Fibroblast of skin of left biceps (primary cell): ENCODE measurements around the gene NCAPD2.
"Not testable (repeated sequence)": the region's sequence is repeated elsewhere in the genome, so short reads cannot be mapped to it uniquely, and the experiment has no call there.

Experiments used
- DNase-seq, 2 experiments: peaks; one replicate each; pipeline ENCODE4 v3.0.0-alpha.2; 2013; ENCODE audit warnings: low read depth in 2 of 2

The NCAPD2 gene

DNA sequence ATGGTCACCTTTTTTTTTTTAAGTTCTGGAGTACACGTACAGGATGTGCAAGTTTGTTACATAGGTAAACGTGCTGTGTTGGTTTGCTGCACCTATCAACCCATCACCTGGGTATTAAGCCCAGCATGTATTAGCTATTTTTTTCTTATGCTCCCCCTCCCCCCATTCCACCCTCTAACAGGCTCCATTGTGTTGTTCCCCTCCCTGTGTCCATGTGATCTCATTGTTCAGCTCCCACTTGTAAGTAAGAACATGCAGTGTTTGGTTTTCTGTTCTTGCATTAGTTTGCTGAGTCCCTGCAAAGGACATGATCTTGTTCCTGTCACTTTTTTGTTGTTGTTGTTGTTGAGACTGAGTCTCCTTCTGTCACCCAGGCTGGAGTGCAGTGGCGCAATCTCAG, 3.4 kb downstream of the NCAPD2 start:
- DNase-seq = not testable (repeated sequence)

GRCh38 chr12:6500466-6500865, 6.6 kb downstream of the NCAPD2 start:
- DNase-seq = no peak

GRCh38 chr12:6507102-6507998, 13.4 kb downstream of the NCAPD2 start:
- no peak for DNase-seq

- no peak for DNase-seq
Observed at GRCh38 chr12:6508087-6508486, 14.2 kb downstream of the NCAPD2 start.

DNA sequence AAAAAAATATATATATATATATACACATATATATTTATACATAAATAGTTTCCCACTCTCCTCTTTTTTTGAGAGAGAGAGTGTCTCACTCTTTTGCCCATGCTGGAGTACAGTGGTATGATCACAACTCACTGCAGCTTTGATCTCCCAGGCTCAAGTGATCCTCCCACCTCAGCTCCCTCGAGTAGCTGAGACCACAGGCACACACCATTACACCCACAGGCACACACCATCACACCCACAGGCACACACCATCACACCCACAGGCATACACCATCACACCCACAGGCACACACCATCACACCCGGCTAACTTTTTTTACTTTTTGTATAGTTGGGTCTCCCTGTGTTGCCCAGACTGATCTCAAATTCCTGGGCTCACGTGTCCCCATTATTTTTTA, 26.3 kb downstream of the NCAPD2 start:
- DNase-seq = no peak

- no peak for DNase-seq
Observed at GRCh38 chr12:6522193-6522592, 28.3 kb downstream of the NCAPD2 start.

DNA sequence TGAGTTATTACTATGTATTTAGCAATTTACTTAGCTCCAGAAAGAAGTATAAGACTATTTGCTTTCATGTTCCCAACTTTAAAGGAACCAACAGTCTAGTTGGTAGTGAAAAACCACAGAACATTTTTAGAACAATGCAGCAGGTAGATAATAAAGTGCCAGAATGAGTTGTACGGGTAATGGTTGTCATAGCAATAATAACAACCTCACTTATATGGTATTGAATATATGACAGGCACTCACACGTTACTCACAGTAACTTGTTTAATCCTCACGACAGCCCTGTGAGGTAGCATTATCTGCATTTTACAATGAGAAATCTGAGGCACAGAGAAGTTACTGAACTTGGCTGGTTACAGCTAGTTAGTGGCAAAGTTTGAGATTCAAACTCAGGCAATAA, 29.8 kb downstream of the NCAPD2 start:
- no peak for DNase-seq

- DNase-seq = no peak
Observed at GRCh38 chr12:6524648-6525047, 30.7 kb downstream of the NCAPD2 start.

GRCh38 chr12:6526201-6526600, 32.3 kb downstream of the NCAPD2 start:
- DNase-seq = no peak

- DNase-seq = no peak
Observed at GRCh38 chr12:6526766-6527525, 33.0 kb downstream of the NCAPD2 start.

DNA sequence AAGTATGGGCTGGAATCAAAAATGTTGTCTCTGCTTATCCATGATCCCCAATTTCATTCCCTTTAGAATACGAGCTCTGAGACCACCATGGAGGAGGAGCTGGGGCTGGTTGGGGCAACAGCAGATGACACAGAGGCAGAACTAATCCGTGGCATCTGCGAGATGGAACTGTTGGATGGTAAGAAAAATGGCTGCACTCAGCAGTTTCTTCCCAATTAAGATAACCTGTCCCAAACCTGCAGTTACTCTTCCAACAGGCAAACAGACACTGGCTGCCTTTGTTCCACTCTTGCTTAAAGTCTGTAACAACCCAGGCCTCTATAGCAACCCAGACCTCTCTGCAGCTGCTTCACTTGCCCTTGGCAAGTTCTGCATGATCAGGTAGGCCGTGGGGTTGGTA, 33.8 kb downstream of the NCAPD2 start:
- no peak for DNase-seq

DNA sequence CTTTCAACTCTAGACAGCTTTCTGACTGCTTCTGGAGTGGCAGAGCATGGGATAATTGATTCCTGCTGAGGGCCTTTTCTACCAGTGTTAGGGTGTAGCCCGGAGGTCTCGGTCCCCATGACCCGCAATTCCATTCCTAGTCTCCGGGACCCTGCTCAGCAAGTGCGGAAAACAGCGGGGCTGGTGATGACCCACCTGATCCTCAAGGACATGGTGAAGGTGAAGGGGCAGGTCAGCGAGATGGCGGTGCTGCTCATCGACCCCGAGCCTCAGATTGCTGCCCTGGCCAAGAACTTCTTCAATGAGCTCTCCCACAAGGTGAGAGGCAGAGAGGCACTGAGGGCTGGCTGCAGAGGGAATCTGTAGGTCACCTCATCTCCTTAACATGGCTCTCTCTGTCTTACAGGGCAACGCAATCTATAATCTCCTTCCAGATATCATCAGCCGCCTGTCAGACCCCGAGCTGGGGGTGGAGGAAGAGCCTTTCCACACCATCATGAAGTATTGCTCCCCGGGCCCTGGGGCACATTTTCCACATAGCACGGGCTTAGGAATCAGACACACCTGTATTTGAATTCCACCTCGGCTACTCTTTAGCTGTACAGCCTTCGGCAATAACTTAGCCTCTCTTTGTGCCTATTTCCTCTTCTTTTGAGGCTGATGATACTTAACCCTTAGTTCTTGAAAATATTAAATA, 34.8 kb downstream of the NCAPD2 start:
- DNase-seq = no peak

DNA sequence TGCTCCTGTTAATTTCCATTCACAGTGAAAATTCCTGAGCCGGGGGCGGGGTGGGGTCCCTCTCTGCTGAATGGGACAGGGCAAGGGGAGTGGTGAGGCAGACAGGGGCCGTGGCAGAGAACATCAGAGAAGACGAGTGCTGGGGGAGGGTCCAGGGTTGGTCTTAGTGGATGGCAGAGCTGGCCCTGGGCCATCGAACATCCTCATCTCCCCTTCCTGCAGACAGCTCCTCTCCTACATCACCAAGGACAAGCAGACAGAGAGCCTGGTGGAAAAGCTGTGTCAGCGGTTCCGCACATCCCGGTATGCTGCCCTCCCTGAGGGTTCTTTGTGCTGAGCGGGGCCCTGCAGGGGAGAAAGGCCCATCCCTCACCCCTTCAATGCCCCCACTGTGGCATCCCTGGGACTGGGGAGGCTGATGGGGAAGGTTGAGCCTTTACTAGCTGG, 35.4 kb downstream of the NCAPD2 start:
- DNase-seq = no peak

DNA sequence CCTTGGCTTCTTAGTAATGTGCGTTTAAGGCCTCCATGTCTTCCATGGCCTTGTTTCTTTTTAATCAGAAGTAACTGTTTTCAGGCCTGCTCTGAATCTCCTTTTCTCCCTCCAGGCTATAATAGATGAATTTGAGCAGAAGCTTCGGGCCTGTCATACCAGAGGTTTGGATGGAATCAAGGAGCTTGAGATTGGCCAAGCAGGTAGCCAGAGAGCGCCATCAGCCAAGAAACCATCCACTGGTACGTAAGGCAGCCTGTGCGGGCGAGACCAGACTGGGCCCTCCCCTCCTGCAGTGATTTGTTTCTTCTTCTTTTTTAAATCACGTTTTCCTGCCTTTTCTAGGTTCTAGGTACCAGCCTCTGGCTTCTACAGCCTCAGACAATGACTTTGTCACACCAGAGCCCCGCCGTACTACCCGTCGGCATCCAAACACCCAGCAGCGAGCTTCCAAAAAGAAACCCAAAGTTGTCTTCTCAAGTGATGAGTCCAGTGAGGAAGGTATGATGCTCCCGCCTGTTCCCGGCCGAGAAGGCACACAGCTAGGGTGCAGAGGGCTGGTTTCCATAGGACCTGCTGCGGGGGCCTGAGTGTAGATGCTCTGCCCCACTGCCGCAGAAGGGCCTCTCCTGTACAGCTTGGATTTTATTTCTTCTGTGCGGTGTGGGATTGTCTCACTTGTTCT, 36.8 kb downstream of the NCAPD2 start:
- no peak for DNase-seq

- DNase-seq = peak; percentile 93 to 94
Observed at GRCh38 chr12:6532051-6532926, 38.4 kb downstream of the NCAPD2 start.

GRCh38 chr12:6532927-6533652, 39.2 kb downstream of the NCAPD2 start:
- no peak for DNase-seq

DNA sequence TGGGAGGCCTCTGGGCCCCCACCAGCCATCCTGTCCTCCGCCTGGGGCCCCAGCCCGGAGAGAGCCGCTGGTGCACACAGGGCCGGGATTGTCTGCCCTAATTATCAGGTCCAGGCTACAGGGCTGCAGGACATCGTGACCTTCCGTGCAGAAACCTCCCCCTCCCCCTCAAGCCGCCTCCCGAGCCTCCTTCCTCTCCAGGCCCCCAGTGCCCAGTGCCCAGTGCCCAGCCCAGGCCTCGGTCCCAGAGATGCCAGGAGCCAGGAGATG, 39.7 kb downstream of the NCAPD2 start:
- no peak for DNase-seq

GRCh38 chr12:6533923-6534694, 40.2 kb downstream of the NCAPD2 start, which contains the start of gene GAPDH:
TSS of gene GAPDH (plus strand) at chr12:6534517. CDS start at chr12:6534833, 316 bp downstream.
- DNase-seq = peak; percentile 97

DNA sequence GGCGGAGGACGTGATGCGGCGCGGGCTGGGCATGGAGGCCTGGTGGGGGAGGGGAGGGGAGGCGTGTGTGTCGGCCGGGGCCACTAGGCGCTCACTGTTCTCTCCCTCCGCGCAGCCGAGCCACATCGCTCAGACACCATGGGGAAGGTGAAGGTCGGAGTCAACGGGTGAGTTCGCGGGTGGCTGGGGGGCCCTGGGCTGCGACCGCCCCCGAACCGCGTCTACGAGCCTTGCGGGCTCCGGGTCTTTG, 40.7 kb downstream of the NCAPD2 start:
- no peak for DNase-seq
